ENCODE measurements around the gene PGLYRP2.

DNA sequence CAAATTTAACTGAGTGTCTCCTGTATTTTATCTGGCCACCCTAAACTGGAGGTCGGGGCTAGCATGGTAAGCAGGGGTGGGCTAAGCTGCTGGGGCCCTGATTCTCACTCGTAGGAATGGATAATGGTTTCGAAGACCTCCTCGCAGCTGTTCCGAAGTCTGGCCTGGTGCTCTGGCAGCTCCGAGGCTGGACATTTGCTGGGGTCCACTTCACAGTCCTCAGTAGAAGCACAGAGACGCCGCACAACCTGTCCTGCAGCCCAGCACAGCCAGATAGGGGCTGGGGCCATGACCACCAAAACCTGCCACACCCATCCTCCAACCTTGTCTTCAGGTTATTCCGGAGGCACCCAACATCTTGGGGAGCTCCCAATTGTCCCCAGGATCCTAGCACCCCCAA lies 23.3 kb downstream of the PGLYRP2 start:
- no peak for TF ChIP-seq POLR2AphosphoS5 (IDR thresholded peaks at IDR 0.05; ENCODE audit: insufficient read depth, low read depth, low read length)
- TF ChIP-seq, protein P1, sequence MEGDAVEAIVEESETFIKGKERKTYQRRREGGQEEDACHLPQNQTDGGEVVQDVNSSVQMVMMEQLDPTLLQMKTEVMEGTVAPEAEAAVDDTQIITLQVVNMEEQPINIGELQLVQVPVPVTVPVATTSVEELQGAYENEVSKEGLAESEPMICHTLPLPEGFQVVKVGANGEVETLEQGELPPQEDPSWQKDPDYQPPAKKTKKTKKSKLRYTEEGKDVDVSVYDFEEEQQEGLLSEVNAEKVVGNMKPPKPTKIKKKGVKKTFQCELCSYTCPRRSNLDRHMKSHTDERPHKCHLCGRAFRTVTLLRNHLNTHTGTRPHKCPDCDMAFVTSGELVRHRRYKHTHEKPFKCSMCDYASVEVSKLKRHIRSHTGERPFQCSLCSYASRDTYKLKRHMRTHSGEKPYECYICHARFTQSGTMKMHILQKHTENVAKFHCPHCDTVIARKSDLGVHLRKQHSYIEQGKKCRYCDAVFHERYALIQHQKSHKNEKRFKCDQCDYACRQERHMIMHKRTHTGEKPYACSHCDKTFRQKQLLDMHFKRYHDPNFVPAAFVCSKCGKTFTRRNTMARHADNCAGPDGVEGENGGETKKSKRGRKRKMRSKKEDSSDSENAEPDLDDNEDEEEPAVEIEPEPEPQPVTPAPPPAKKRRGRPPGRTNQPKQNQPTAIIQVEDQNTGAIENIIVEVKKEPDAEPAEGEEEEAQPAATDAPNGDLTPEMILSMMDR (IDR thresholded peaks at IDR 0.05; ENCODE audit: extremely low read depth in 1 of 2, insufficient read depth in 1 of 2, low read depth in 1 of 2, low read length in 2 of 2), result no peak
- no peak for TF ChIP-seq POLR2A (IDR thresholded peaks at IDR 0.05; ENCODE audit: low read depth, low read length)
- no peak for TF ChIP-seq EZH2 (IDR thresholded peaks at IDR 0.05; ENCODE audit: borderline replicate concordance, low read depth, low read length, severe bottlenecking)
- TF ChIP-seq MYC (IDR thresholded peaks at IDR 0.05; ENCODE audit: low read depth, low read length), result no peak
- TF ChIP-seq, protein P2, sequence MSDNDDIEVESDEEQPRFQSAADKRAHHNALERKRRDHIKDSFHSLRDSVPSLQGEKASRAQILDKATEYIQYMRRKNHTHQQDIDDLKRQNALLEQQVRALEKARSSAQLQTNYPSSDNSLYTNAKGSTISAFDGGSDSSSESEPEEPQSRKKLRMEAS (IDR thresholded peaks at IDR 0.05; ENCODE audit: insufficient read depth, insufficient read length), result no peak
- TF ChIP-seq FOS (IDR thresholded peaks at IDR 0.05; ENCODE audit: borderline replicate concordance, insufficient read depth, low read length), result no peak
- no peak for TF ChIP-seq GATA2 (IDR thresholded peaks at IDR 0.05; ENCODE audit: insufficient read depth, insufficient read length, low read depth, low read length)
